Upper lobe of right lung (tissue), 1 donor: ENCODE data around the gene CHN2. TPM values are rescaled to one million over a fixed set of nuclear protein-coding genes. Genes with fewer than 3 reads are reported as not detected.

Experiments
- ATAC-seq: fragments of 200-7000 bp; cut with Tn5 transposase; one replicate; pipeline ENCODE4 v1.9.1; 2020; ENCODE audit warnings: mild to moderate bottlenecking, moderate library complexity
- DNase-seq: peaks from one replicate; pipeline ENCODE4 v3.0.0-alpha.2; 2020
- H3K27ac ChIP-seq: fragments of 200-600 bp; one replicate; pipeline ENCODE4 v1.8.0; 2022
- H3K27me3 ChIP-seq: fragments of 200-600 bp; one replicate; pipeline ENCODE4 v1.8.0; 2022; ENCODE audit warnings: mild to moderate bottlenecking
- H3K36me3 ChIP-seq: fragments of 200-600 bp; one replicate; pipeline ENCODE4 v1.8.0; 2022
- H3K4me1 ChIP-seq: fragments of 200-600 bp; one replicate; pipeline ENCODE4 v1.8.0; 2022
- H3K4me3 ChIP-seq: fragments of 200-600 bp; one replicate; pipeline ENCODE4 v1.8.0; 2022; ENCODE audit warnings: mild to moderate bottlenecking
- H3K9me3 ChIP-seq: fragments of 200-600 bp; one replicate; pipeline ENCODE4 v1.8.0; 2022
- intact Hi-C: fragments of 100-400 bp; cut with DNase I; formaldehyde crosslinking; loops from one replicate; pipeline ENCODE4 v1.11.0; 2022
- total RNA-seq: library from RNA; stranded (reverse); fragmentation: NEBNext Ultra II Directional; extraction: Animal tissue kit (Norgen Biotek cat#: 25700); gene quantifications from one replicate; pipeline ENCODE4 v1.2.1, GENCODE V29; 2021
- TF ChIP-seq, protein P1 (sequence below): fragments of 200-600 bp; IDR thresholded peaks from one replicate; pipeline ENCODE4 v1.8.0; 2022; ENCODE audit warnings: antibody characterized with exemption
- donor health status: DM: no; HTN: yes; CAD: no; lungs with severe emphysema.

Gene CHN2
- total RNA-seq, 1 donor from 2014 or later, result 14.4 TPM

DNA sequence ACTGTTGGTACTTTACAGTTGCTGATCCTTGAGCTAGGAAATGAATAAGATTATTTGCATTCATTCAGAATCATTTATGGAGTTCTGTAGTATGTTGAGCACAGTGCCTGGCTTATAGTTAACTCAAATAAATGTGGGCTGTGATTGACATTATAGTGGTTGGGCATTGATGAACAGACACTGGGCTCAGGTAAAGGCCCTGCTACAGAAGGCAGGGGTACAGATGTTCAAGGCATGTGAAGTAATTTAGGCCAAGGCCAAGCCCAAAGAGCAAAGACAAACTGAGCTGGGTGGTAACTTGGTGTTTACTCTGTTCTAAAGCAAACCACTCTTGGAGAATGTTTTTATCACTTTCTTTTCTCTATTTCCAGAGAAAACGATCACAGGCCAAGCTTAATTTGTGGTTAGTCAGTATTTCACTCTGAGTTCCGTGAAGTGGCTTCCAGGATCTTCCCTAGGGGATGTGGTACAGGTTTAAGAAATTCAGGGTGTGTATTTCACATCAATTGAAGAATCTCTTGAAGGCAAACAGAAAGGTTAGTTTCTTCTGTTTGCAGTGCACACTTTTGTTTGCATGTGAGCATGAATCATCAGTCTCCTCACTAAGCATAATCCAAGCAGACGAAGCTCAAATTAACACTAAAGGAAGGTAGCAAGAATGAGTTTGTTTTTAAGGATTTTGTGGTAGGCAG is 255.1 kb downstream of the CHN2 start:
- intact Hi-C loops, result no loop called here
- H3K4me1 ChIP-seq, result no peaks in the 10 kb centered on the region
- ATAC-seq (no peak), DNase-seq (no peak)
- H3K27me3 ChIP-seq, result no peaks in the 10 kb centered on the region
- H3K9me3 ChIP-seq, result no peaks in the 10 kb centered on the region
- no peak overlapping the region for H3K27ac ChIP-seq
- TF ChIP-seq, protein P1, sequence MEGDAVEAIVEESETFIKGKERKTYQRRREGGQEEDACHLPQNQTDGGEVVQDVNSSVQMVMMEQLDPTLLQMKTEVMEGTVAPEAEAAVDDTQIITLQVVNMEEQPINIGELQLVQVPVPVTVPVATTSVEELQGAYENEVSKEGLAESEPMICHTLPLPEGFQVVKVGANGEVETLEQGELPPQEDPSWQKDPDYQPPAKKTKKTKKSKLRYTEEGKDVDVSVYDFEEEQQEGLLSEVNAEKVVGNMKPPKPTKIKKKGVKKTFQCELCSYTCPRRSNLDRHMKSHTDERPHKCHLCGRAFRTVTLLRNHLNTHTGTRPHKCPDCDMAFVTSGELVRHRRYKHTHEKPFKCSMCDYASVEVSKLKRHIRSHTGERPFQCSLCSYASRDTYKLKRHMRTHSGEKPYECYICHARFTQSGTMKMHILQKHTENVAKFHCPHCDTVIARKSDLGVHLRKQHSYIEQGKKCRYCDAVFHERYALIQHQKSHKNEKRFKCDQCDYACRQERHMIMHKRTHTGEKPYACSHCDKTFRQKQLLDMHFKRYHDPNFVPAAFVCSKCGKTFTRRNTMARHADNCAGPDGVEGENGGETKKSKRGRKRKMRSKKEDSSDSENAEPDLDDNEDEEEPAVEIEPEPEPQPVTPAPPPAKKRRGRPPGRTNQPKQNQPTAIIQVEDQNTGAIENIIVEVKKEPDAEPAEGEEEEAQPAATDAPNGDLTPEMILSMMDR, result no peak
- no peaks in the 10 kb centered on the region for H3K36me3 ChIP-seq
- no peak overlapping the region for H3K4me3 ChIP-seq

DNA sequence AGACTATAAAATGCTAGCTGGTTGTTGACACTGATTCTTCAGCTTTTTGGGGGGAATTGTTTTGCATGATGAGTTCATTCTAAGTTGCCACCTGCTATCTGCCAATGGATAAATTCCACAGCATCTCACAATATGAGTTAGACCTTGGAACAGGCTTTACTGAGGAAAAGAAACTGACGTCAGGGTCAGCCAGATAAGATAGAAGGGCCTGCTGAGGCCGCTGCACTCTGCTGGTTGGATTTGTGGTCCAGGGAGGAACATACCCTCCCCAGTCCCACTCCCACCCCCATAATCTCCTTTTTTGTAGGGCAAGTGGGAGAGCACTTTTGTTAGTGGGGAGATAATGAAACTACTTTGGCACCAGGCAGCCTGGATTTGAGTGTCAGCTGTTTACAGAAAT is 258.4 kb downstream of the CHN2 start:
- Histone ChIP-seq H3K9me3 (no peaks in the 10 kb centered on the region), H3K36me3 (no peaks in the 10 kb centered on the region), H3K27ac (no peak overlapping the region), H3K4me3 (no peak overlapping the region), H3K27me3 (no peaks in the 10 kb centered on the region), H3K4me1 (no peaks in the 10 kb centered on the region)
- DNase-seq (no peak), ATAC-seq (no peak)
- TF ChIP-seq, protein P1, result no peak
- intact Hi-C loops, result no loop called here

GRCh38 chr7:29454464-29454863 is 259.9 kb downstream of the CHN2 start:
- ATAC-seq (no peak), DNase-seq (no peak)
- no peaks in the 10 kb centered on the region for H3K9me3 ChIP-seq
- no peaks in the 10 kb centered on the region for H3K4me1 ChIP-seq
- H3K4me3 ChIP-seq, result no peak overlapping the region
- TF ChIP-seq, protein P1, result no peak
- H3K36me3 ChIP-seq, result no peaks in the 10 kb centered on the region
- intact Hi-C loops, result no loop called here
- no peaks in the 10 kb centered on the region for H3K27me3 ChIP-seq
- no peak overlapping the region for H3K27ac ChIP-seq

- Histone ChIP-seq H3K36me3 (no peaks in the 10 kb centered on the region), H3K27me3 (no peaks in the 10 kb centered on the region), H3K4me1 (no peaks in the 10 kb centered on the region), H3K4me3 (no peak overlapping the region), H3K27ac (no peak overlapping the region), H3K9me3 (no peaks in the 10 kb centered on the region)
- ATAC-seq (no peak), DNase-seq (no peak)
- TF ChIP-seq, protein P1, result no peak
- intact Hi-C loops, result no loop called here
Observed at GRCh38 chr7:29454899-29455451, 260.4 kb downstream of the CHN2 start.

GRCh38 chr7:29457141-29457561 is 262.6 kb downstream of the CHN2 start:
- intact Hi-C loops, result no loop called here
- H3K27ac ChIP-seq, result no peak overlapping the region

More at GRCh38 chr7:29457141-29457561, 262.6 kb downstream of the CHN2 start:
- H3K27me3 ChIP-seq, result no peaks in the 10 kb centered on the region
- TF ChIP-seq, protein P1, result no peak
- no peaks in the 10 kb centered on the region for H3K4me1 ChIP-seq
- DNase-seq (no peak), ATAC-seq (no peak)
- no peaks in the 10 kb centered on the region for H3K9me3 ChIP-seq
- no peaks in the 10 kb centered on the region for H3K36me3 ChIP-seq
- H3K4me3 ChIP-seq, result no peak overlapping the region
